ENCODE measurements around the gene YBEY. TPM values are rescaled to one million over a fixed set of nuclear protein-coding genes. Genes with fewer than 3 reads are reported as not detected.

The YBEY gene
- total and polyA plus RNA-seq, 8 donors = 4.4 to 15.3 (median 6.8) TPM

DNA sequence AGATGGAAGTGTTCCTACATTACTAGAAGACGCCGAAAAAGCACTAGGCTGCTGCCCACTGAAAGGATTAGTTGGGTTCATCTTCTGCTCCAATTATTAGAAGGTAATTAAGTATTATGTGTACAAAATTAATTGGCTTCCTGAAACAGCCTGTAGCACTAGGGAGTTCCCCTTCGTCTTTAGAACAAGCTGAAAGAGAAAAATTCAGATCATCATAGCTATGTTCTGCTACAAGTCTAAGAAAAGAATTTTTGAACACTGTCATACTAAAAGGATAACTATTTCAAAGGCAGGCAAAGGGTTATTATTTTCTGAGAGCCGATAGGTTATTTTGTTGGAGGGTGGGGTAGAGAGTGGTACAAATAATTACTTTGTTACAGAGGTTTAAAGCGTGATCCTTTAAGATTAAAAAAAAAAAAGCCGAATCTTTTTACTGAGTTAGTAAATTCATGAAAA, 908 bp upstream of the YBEY start, which contains the start of gene MCM3AP:
TSS of gene MCM3AP (minus strand) at position 406 of the 456 bp plus-strand sequence. CDS start at position 81, 325 bp downstream.
- TF ChIP-seq, protein P1, sequence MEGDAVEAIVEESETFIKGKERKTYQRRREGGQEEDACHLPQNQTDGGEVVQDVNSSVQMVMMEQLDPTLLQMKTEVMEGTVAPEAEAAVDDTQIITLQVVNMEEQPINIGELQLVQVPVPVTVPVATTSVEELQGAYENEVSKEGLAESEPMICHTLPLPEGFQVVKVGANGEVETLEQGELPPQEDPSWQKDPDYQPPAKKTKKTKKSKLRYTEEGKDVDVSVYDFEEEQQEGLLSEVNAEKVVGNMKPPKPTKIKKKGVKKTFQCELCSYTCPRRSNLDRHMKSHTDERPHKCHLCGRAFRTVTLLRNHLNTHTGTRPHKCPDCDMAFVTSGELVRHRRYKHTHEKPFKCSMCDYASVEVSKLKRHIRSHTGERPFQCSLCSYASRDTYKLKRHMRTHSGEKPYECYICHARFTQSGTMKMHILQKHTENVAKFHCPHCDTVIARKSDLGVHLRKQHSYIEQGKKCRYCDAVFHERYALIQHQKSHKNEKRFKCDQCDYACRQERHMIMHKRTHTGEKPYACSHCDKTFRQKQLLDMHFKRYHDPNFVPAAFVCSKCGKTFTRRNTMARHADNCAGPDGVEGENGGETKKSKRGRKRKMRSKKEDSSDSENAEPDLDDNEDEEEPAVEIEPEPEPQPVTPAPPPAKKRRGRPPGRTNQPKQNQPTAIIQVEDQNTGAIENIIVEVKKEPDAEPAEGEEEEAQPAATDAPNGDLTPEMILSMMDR (IDR thresholded peaks at IDR 0.05) = no peak
- Histone ChIP-seq H3K36me3 (peaks cover 0 to 5% (median 4%) of the 10 kb centered on the region in 3 donors), H3K4me3 (peak within 1 kb of the TSS; percentile 86 to 97 (median 94)), H3K27ac (peak within 1 kb of the TSS; percentile 90 to 94 (median 93)), H3K4me1 (peaks cover 13 to 47% (median 14%) of the 10 kb centered on the region in 3 donors), H3K9me3 (no peaks in the 10 kb centered on the region), H3K27me3 (no peaks in the 10 kb centered on the region)
- intact Hi-C loops (cut with DNase I) = no loop called here
- 20 to 24% methylated on average over 6 of the region's 6 CpGs for WGBS, 2 donors
- FAIRE-seq = no peak
- ATAC-seq = no peak
- DNase-seq = no peak

DNA sequence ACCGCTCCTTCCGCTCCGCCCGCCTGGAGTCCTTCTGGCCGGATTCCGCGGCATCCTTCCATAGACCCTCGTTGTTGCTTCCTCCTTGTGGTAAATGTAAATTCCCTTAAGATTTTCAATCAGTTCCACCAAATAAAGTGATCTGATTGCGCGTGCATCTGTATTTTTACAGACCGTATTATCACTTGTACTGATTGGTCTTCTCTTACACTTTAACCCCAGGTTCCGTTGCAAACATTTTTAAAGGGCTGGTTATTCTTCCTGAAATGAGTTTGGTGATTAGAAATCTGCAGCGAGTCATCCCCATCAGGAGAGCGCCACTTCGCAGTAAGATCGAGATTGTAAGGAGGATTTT, 483 bp downstream of the YBEY start:
- TF ChIP-seq, protein P1 (IDR thresholded peaks at IDR 0.05) = no peak
- Histone ChIP-seq H3K4me1 (peaks cover 8 to 40% (median 9%) of the 10 kb centered on the region in 3 donors), H3K4me3 (peak overlapping the region; percentile 86 to 97 (median 94)), H3K36me3 (peaks cover 0 to 7% (median 0%) of the 10 kb centered on the region in 3 donors), H3K27me3 (no peaks in the 10 kb centered on the region), H3K9me3 (no peaks in the 10 kb centered on the region), H3K27ac (peak overlapping the region; percentile 90 to 94 (median 93))
- DNase-seq (no peak), ATAC-seq (peak in 1 of 4 donors; percentile 1), FAIRE-seq (no peak)
- 1% methylated on average over 16 of the region's 16 CpGs for WGBS, 2 donors
- intact Hi-C loops (cut with DNase I) = no loop called here

DNA sequence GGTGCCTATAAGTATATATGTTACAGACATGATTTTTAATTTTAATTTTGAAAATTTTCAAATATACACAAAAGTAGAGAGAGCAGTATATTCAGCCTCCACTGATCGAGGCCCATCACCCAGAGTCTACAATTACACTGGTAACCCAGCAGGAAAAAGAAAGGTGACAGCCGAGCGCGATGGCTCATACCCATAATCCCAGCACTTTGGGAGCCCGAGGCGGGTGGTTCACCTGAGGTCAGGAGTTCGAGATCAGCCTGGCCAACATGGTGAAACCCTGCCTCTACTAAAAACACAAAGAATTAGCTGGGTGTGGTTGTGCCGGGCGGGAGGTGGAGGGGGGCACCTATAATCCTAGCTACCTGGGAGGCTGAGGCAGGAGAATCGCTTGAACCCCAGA, 1.4 kb downstream of the YBEY start:
- 89 to 93% methylated on average over 10 of the region's 10 CpGs for WGBS, 2 donors
- intact Hi-C loops (cut with DNase I) = no loop called here
- no peak overlapping the region for H3K27ac ChIP-seq

DNA sequence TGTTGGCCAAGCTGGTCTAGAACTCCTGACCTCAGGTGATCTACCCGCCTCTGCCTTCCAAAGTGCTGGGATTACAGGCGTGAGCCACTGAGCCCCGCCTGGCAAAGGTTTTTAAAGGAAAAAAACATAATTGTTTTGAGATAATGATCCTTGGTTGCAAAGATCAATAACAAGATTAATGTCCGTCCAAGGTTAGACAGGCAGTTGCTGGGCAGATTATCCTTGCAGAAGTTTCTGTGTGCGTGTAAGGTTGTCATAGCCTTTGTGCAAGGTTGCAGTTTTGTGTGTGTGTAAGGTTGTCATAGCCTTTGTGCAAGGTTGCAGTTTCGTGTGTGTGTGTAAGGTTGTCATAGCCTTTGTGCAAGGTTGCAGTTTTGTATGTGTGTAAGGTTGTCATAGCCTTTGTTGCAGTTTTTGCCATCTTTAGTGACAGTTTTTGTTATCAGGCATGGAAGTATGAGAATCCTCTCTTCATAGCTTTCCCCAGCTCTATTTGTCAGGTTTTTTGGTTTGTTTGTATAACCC, 3.6 kb downstream of the YBEY start:
- WGBS, 2 donors = 48 to 59% methylated on average over 6 of the region's 6 CpGs
- Histone ChIP-seq H3K9me3 (no peaks in the 10 kb centered on the region), H3K27me3 (no peaks in the 10 kb centered on the region), H3K27ac (no peak overlapping the region), H3K4me1 (peaks cover 2 to 9% (median 6%) of the 10 kb centered on the region in 3 donors), H3K36me3 (peaks cover 0 to 8% (median 0%) of the 10 kb centered on the region in 3 donors), H3K4me3 (no peak overlapping the region)
- intact Hi-C loops (cut with DNase I) = no loop called here
- no peak for DNase-seq
- no peak for FAIRE-seq
- TF ChIP-seq, protein P1 (IDR thresholded peaks at IDR 0.05) = no peak
- ATAC-seq = no peak

More for the DNA sequence above, 1.4 kb downstream of the YBEY start:
- ATAC-seq = no peak
- FAIRE-seq = no peak
- H3K9me3 ChIP-seq = no peaks in the 10 kb centered on the region
- no peak overlapping the region for H3K4me3 ChIP-seq
- TF ChIP-seq, protein P1 (IDR thresholded peaks at IDR 0.05) = no peak
- peaks cover 0 to 8% (median 0%) of the 10 kb centered on the region in 3 donors for H3K36me3 ChIP-seq
- no peaks in the 10 kb centered on the region for H3K27me3 ChIP-seq
- DNase-seq = no peak
- peaks cover 7 to 31% (median 9%) of the 10 kb centered on the region in 3 donors for H3K4me1 ChIP-seq

DNA sequence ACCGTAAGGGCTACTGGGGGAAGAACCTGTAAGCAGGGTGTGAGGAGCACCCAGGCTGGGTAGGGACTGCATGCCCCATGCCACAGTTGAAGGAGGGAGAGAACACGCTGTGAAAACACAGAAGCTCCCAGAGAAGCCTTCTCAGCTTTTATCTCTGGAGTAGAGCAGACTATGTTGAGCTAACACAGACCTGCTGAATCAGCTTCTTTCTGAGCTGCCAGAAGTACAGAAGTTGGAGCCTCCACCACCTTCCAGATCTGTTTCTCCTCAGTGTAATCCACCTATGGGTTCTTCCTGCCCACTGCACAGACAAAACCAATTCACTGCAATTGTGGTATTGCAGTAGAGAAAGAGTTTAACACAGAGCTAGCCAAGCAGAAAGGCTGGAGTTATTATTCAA, 5.4 kb downstream of the YBEY start:
- Histone ChIP-seq H3K4me3 (no peak overlapping the region), H3K36me3 (peaks cover 0 to 8% (median 0%) of the 10 kb centered on the region in 3 donors), H3K9me3 (no peaks in the 10 kb centered on the region), H3K4me1 (peaks cover 0 to 2% (median 0%) of the 10 kb centered on the region in 3 donors), H3K27me3 (no peaks in the 10 kb centered on the region), H3K27ac (no peak overlapping the region)
- intact Hi-C loops (cut with DNase I) = no loop called here
- 100% methylated on average over 2 of the region's 2 CpGs for WGBS, 2 donors
- no peak for DNase-seq
- ATAC-seq = no peak
- TF ChIP-seq, protein P1 (IDR thresholded peaks at IDR 0.05) = no peak
- FAIRE-seq = no peak
